OCI-LY1 (cell line): Measurements from ENCODE around the gene TCHP.

ENCODE experiments used
- H2AFZ ChIP-seq: fragments of 200-600 bp; sonication (generic), shearing (Covaris generic); 2 replicates; pipeline ENCODE4 v1.6.0; 2014; ENCODE audit warnings: antibody characterized with exemption, mild to moderate bottlenecking, low read length
- H3F3A ChIP-seq: fragments of 200-600 bp; sonication (generic), shearing (Covaris generic); 2 replicates; pipeline ENCODE4 v1.6.0; 2014; ENCODE audit warnings: mild to moderate bottlenecking, antibody characterized with exemption, low read length, moderate library complexity; ENCODE audit not compliant: insufficient read depth
- H3K27ac ChIP-seq: fragments of 200-600 bp; sonication (generic); 2 replicates; pipeline ENCODE4 v1.5.1; 2014; ENCODE audit warnings: low read length, mixed run types, mild to moderate bottlenecking, low read depth; ENCODE audit not compliant: poor library complexity, severe bottlenecking
- H3K27me3 ChIP-seq: fragments of 200-600 bp; sonication (generic); 2 replicates; pipeline ENCODE4 v1.6.0; 2014; ENCODE audit warnings: antibody characterized with exemption, mild to moderate bottlenecking, low read length, moderate library complexity; ENCODE audit not compliant: insufficient read depth
- H3K36me3 ChIP-seq: fragments of 200-600 bp; sonication (generic); 2 replicates; pipeline ENCODE4 v1.6.1; 2014; ENCODE audit warnings: mild to moderate bottlenecking, antibody characterized with exemption, low read length, moderate library complexity, mixed read lengths; ENCODE audit not compliant: insufficient read depth
- H3K4me1 ChIP-seq: fragments of 200-600 bp; sonication (generic); 2 replicates; pipeline ENCODE4 v1.5.1; 2014; ENCODE audit warnings: mild to moderate bottlenecking, low read length, moderate library complexity; ENCODE audit not compliant: insufficient read depth, severe bottlenecking
- H3K4me2 ChIP-seq: fragments of 200-600 bp; sonication (generic), shearing (Covaris generic); 2 replicates; pipeline ENCODE4 v1.6.1; 2014; ENCODE audit warnings: low read length
- H3K4me3 ChIP-seq: fragments of 200-600 bp; sonication (generic); 2 replicates; pipeline ENCODE4 v1.5.1; 2014; ENCODE audit warnings: low read length, low read depth, mild to moderate bottlenecking, mixed read lengths; ENCODE audit not compliant: poor library complexity, severe bottlenecking
- H3K79me2 ChIP-seq: fragments of 200-600 bp; shearing (Covaris generic); 2 replicates; pipeline ENCODE4 v1.6.1; 2016; ENCODE audit warnings: mixed run types, low read length, mixed read lengths; ENCODE audit not compliant: insufficient read depth
- H3K9ac ChIP-seq: fragments of 200-600 bp; sonication (generic), shearing (Covaris generic); 2 replicates; pipeline ENCODE4 v1.6.1; 2014; ENCODE audit warnings: mild to moderate bottlenecking, low read length, mixed read lengths
- H3K9me2 ChIP-seq: fragments of 200-600 bp; sonication (generic), shearing (Covaris generic); 2 replicates; pipeline ENCODE4 v1.6.1; 2014; ENCODE audit warnings: low read depth, mild to moderate bottlenecking, low read length, mixed read lengths
- H3K9me3 ChIP-seq: fragments of 200-600 bp; shearing (Covaris generic); 2 replicates; pipeline ENCODE4 v1.6.1; 2014; ENCODE audit warnings: low read length, mixed read lengths
- H4K20me1 ChIP-seq: fragments of 200-600 bp; sonication (generic), shearing (Covaris generic); 2 replicates; pipeline ENCODE4 v1.6.0; 2016; ENCODE audit warnings: mild to moderate bottlenecking, low read length; ENCODE audit not compliant: insufficient read depth
- EZH2 ChIP-seq: fragments of 200-600 bp; sonication (generic), shearing (Covaris generic); IDR thresholded peaks from 2 replicates; pipeline ENCODE4 v1.8.0; 2017; ENCODE audit warnings: borderline replicate concordance, mixed run types, mild to moderate bottlenecking, antibody characterized with exemption, low read length, moderate library complexity, mixed read lengths
- TF ChIP-seq, protein P1 (sequence below): fragments of 200-600 bp; sonication (generic), shearing (Covaris generic); IDR thresholded peaks from 2 replicates; pipeline ENCODE4 v1.5.1; 2017; ENCODE audit warnings: mild to moderate bottlenecking, antibody characterized with exemption, low read length, moderate library complexity, mixed read lengths

The TCHP gene

DNA sequence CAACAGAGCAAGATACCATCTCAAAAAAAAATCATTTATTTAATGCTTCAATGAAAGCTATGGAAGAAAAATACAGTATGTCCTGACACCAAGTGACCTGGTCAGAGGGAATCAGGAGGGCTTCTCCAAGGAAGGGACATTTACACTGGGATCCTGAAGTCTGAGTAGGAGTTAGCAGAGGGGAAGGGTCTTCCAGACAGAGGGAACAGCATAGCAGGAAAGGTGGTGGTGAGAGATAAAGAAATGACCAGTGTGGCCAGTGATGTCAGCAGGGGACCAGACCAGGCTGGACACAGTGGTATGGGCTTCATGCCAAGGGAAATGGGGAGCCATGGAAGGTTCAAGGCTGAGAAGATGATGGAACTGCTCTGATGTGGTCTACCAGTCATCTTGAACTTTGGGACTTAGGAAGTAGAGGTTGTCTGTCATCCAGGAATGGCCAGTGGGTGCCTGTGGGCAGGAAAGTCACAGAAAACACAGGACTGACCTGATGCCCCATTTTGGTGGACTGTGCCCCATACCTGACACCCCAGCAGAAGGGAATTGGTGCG, 7.8 kb upstream of the TCHP start:
- Histone ChIP-seq H4K20me1 (no peaks in the 10 kb centered on the region), H3K36me3 (no peaks in the 10 kb centered on the region), H3K4me1 (peaks cover 7% of the 10 kb centered on the region), H3K9me2 (no peaks in the 10 kb centered on the region), H3K27ac (no peak overlapping the region), H2AFZ (no peak overlapping the region), H3K79me2 (no peaks in the 10 kb centered on the region), H3K4me2 (no peak overlapping the region), H3K4me3 (no peak overlapping the region), H3K27me3 (no peaks in the 10 kb centered on the region), H3K9me3 (no peaks in the 10 kb centered on the region), H3K9ac (no peak overlapping the region), H3F3A (no peaks in the 10 kb centered on the region)
- TF ChIP-seq, protein P1, sequence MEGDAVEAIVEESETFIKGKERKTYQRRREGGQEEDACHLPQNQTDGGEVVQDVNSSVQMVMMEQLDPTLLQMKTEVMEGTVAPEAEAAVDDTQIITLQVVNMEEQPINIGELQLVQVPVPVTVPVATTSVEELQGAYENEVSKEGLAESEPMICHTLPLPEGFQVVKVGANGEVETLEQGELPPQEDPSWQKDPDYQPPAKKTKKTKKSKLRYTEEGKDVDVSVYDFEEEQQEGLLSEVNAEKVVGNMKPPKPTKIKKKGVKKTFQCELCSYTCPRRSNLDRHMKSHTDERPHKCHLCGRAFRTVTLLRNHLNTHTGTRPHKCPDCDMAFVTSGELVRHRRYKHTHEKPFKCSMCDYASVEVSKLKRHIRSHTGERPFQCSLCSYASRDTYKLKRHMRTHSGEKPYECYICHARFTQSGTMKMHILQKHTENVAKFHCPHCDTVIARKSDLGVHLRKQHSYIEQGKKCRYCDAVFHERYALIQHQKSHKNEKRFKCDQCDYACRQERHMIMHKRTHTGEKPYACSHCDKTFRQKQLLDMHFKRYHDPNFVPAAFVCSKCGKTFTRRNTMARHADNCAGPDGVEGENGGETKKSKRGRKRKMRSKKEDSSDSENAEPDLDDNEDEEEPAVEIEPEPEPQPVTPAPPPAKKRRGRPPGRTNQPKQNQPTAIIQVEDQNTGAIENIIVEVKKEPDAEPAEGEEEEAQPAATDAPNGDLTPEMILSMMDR = no peak
- TF ChIP-seq EZH2 = no peak

DNA sequence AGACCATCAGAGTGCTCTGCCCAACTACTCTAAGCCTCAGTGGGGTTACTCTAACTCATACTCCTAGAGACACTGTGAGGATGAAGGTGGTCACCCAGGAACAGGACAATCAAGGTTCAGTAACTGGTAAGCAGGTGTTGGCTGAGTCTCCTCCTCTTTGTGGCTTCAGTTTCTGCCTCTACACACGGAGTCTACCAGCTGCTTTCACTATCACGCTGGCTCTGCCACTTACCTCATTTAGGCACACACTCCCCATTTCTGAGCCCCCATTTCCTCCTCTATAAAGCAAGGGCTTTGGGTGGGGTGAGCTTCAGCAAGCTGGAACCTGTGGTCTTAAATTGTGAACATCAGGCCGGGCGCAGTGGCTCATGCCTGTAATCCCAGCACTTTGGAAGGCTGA, 7.3 kb upstream of the TCHP start:
- Histone ChIP-seq H3K4me3 (no peak overlapping the region), H3K79me2 (no peaks in the 10 kb centered on the region), H3K36me3 (no peaks in the 10 kb centered on the region), H3K9me3 (no peaks in the 10 kb centered on the region), H4K20me1 (no peaks in the 10 kb centered on the region), H3F3A (no peaks in the 10 kb centered on the region), H2AFZ (no peak overlapping the region), H3K4me1 (peaks cover 7% of the 10 kb centered on the region), H3K27me3 (no peaks in the 10 kb centered on the region), H3K27ac (no peak overlapping the region), H3K4me2 (no peak overlapping the region), H3K9me2 (no peaks in the 10 kb centered on the region), H3K9ac (no peak overlapping the region)
- TF ChIP-seq EZH2 = no peak
- TF ChIP-seq, protein P1 = no peak

DNA sequence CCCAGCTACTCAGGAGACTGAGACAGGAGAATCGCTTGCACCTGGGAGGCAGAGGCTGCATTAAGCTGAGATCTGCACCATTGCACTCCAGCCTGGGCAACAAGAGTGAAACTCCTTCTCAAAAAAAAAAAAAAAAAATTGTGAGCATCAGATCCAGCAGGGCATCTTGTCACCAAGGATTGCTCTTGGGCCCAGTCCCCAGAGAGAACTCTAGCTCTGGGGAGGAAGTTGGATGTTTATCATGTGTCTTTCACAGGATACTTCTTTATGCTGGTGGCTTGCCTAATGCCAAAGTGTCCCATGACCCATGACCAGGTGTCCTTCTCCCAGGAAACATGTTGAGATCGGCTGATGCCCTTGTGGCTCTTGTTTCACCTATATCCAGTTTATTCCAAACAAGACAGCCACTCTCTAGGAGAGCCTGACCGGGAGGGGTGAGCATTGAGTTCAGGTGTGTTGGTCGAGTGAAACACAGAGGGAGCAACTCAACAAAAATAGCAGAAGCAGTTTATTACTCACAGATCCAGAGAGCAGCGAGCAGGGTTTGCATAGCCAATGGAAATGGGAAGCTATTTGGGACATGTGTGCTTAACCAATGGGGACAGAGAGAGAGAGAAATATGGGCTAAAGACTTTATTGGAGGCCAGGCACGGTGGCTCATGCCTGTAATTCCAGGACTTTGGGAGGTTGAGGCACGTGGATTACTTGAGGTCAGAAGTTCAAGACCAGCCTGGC, 6.6 kb upstream of the TCHP start:
- Histone ChIP-seq H3K4me2 (no peak overlapping the region), H3K9me2 (no peaks in the 10 kb centered on the region), H3K9ac (no peak overlapping the region), H3K27ac (no peak overlapping the region), H3K4me1 (peaks cover 5% of the 10 kb centered on the region), H3K79me2 (no peaks in the 10 kb centered on the region), H3K36me3 (no peaks in the 10 kb centered on the region), H3F3A (no peaks in the 10 kb centered on the region), H3K27me3 (no peaks in the 10 kb centered on the region), H3K4me3 (no peak overlapping the region), H2AFZ (no peak overlapping the region), H3K9me3 (no peaks in the 10 kb centered on the region), H4K20me1 (no peaks in the 10 kb centered on the region)
- TF ChIP-seq, protein P1 = no peak
- TF ChIP-seq EZH2 = no peak
